H9 (cell line): Measurements from ENCODE around the gene ATP6V0A4. TPM values are rescaled to one million over a fixed set of nuclear protein-coding genes. Genes with fewer than 3 reads are reported as not detected.

ENCODE experiments used
- DNase-seq: peaks from one replicate; pipeline ENCODE4 v3.0.0-alpha.2; 2017
- H2AFZ ChIP-seq: one replicate; pipeline ENCODE4 v1.6.1; 2013; ENCODE audit warnings: mild to moderate bottlenecking, low read length, control low read depth, moderate library complexity
- H2AK5ac ChIP-seq: 2 replicates; pipeline ENCODE4 v1.6.1; 2013; ENCODE audit warnings: low read length, control low read depth, mixed read lengths; ENCODE audit not compliant: insufficient read length
- H2BK120ac ChIP-seq: one replicate; pipeline ENCODE4 v1.6.1; 2013; ENCODE audit warnings: low read depth, mild to moderate bottlenecking, low read length, control low read depth, inconsistent platforms; ENCODE audit not compliant: poor library complexity, severe bottlenecking
- H2BK12ac ChIP-seq: 2 replicates; pipeline ENCODE4 v1.6.1; 2013; ENCODE audit warnings: low read length, control low read depth, mixed read lengths, low read depth; ENCODE audit not compliant: insufficient read length
- H2BK15ac ChIP-seq: 2 replicates; pipeline ENCODE4 v1.6.1; 2013; ENCODE audit warnings: low read depth, low read length, control low read depth
- H2BK20ac ChIP-seq: one replicate; pipeline ENCODE4 v1.6.1; 2013; ENCODE audit warnings: low read depth, mild to moderate bottlenecking, low read length, control low read depth, inconsistent platforms; ENCODE audit not compliant: poor library complexity, severe bottlenecking
- H2BK5ac ChIP-seq: 2 replicates; pipeline ENCODE4 v1.6.1; 2013; ENCODE audit warnings: low read length, control low read depth, mixed read lengths; ENCODE audit not compliant: insufficient read length
- H3K14ac ChIP-seq: 2 replicates; pipeline ENCODE4 v1.6.1; 2013; ENCODE audit warnings: low read length, control low read depth; ENCODE audit not compliant: insufficient read depth
- H3K18ac ChIP-seq: 2 replicates; pipeline ENCODE4 v1.6.1; 2013; ENCODE audit warnings: low read depth, mild to moderate bottlenecking, mixed read lengths, low read length, control low read depth; ENCODE audit not compliant: insufficient read length
- H3K23ac ChIP-seq: 2 replicates; pipeline ENCODE4 v1.6.1; 2013; ENCODE audit warnings: low read length, control low read depth, mixed read lengths, low read depth; ENCODE audit not compliant: insufficient read length
- H3K23me2 ChIP-seq: 2 replicates; pipeline ENCODE4 v1.6.1; 2013; ENCODE audit warnings: low read depth, mild to moderate bottlenecking, mixed read lengths, low read length, control low read depth; ENCODE audit not compliant: insufficient read length, poor library complexity, severe bottlenecking
- H3K27ac ChIP-seq: 2 replicates; pipeline ENCODE4 v1.5.1; 2013; ENCODE audit warnings: low read length, control low read depth, mixed read lengths, low read depth; ENCODE audit not compliant: insufficient read length
- H3K27me3 ChIP-seq: 2 replicates; pipeline ENCODE4 v1.6.1; 2013; ENCODE audit warnings: low read length, control low read depth, inconsistent platforms; ENCODE audit not compliant: insufficient read depth
- H3K4ac ChIP-seq: 2 replicates; pipeline ENCODE4 v1.6.1; 2013; ENCODE audit warnings: low read depth, mild to moderate bottlenecking, control low read depth, inconsistent platforms, low read length, moderate library complexity
- H3K4me1 ChIP-seq: 2 replicates; pipeline ENCODE4 v1.6.1; 2013; ENCODE audit warnings: low read length, control low read depth, inconsistent platforms; ENCODE audit not compliant: insufficient read depth
- H3K4me2 ChIP-seq: 2 replicates; pipeline ENCODE4 v1.6.1; 2013; ENCODE audit warnings: low read length, control low read depth, mixed read lengths; ENCODE audit not compliant: insufficient read length, insufficient read depth
- H3K56ac ChIP-seq: 2 replicates; pipeline ENCODE4 v1.6.1; 2013; ENCODE audit warnings: low read depth, mild to moderate bottlenecking, mixed read lengths, low read length, control low read depth; ENCODE audit not compliant: insufficient read length
- H3K79me1 ChIP-seq: 2 replicates; pipeline ENCODE4 v1.6.1; 2013; ENCODE audit warnings: low read depth, mild to moderate bottlenecking, moderate library complexity, low read length, control low read depth, inconsistent platforms; ENCODE audit not compliant: insufficient read depth, poor library complexity, severe bottlenecking
- H3K79me2 ChIP-seq: 2 replicates; pipeline ENCODE4 v1.6.1; 2013; ENCODE audit warnings: low read length, control low read depth, inconsistent platforms; ENCODE audit not compliant: insufficient read depth
- H3K9ac ChIP-seq: 2 replicates; pipeline ENCODE4 v1.6.1; 2013; ENCODE audit warnings: low read length, control low read depth, mixed read lengths; ENCODE audit not compliant: insufficient read length; ENCODE audit errors: extremely low read depth
- H3K9me3 ChIP-seq: one replicate; pipeline ENCODE4 v1.6.1; 2013; ENCODE audit warnings: low read depth, low read length, inconsistent platforms; ENCODE audit not compliant: control insufficient read depth
- H3T11ph ChIP-seq: one replicate; pipeline ENCODE4 v1.6.1; 2013; ENCODE audit warnings: mild to moderate bottlenecking, low read length, control low read depth, inconsistent platforms
- H4K20me1 ChIP-seq: one replicate; pipeline ENCODE4 v1.6.1; 2013; ENCODE audit not compliant: control insufficient read depth, insufficient read length, insufficient read depth
- H4K5ac ChIP-seq: 2 replicates; pipeline ENCODE4 v1.6.1; 2013; ENCODE audit warnings: low read depth, mild to moderate bottlenecking, mixed read lengths, low read length, control low read depth; ENCODE audit not compliant: insufficient read length
- H4K8ac ChIP-seq: replicated peaks from 2 replicates; pipeline ENCODE4 v1.6.1; 2013; ENCODE audit warnings: low read length, control low read depth, mixed read lengths, low read depth; ENCODE audit not compliant: insufficient read length
- H4K91ac ChIP-seq: 2 replicates; pipeline ENCODE4 v1.6.1; 2013; ENCODE audit warnings: low read depth, mild to moderate bottlenecking, moderate library complexity, mixed read lengths, low read length, control low read depth; ENCODE audit not compliant: insufficient read length
- H3K27ac Mint-ChIP-seq, 3 experiments: 2 replicates in 2 of 3; 3 replicates in 1 of 3; pipeline ENCODE4 v1.8.0; 2020 to 2021; ENCODE audit warnings: mixed read lengths in 3 of 3, mild to moderate bottlenecking in 1 of 3, moderate library complexity in 1 of 3
- H3K27me3 Mint-ChIP-seq: 2 replicates; pipeline ENCODE4 v1.8.0; 2021; ENCODE audit warnings: low read depth, mild to moderate bottlenecking, moderate library complexity, mixed read lengths
- H3K36me3 Mint-ChIP-seq, 3 experiments: 2 replicates in 2 of 3; 3 replicates in 1 of 3; pipeline ENCODE4 v1.8.0; 2020 to 2021; ENCODE audit warnings: low read depth in 3 of 3, mixed read lengths in 3 of 3; ENCODE audit not compliant: insufficient read depth in 1 of 3
- H3K4me1 Mint-ChIP-seq, 2 experiments: 2 replicates each; pipeline ENCODE4 v1.8.0; 2020; ENCODE audit warnings: mixed read lengths in 2 of 2
- H3K4me3 Mint-ChIP-seq, 2 experiments: 2 replicates in 1 of 2; 3 replicates in 1 of 2; pipeline ENCODE4 v1.8.0; 2020 to 2021; ENCODE audit warnings: mild to moderate bottlenecking in 2 of 2, mixed read lengths in 2 of 2, moderate library complexity in 1 of 2
- H3K9me3 Mint-ChIP-seq, 2 experiments: 2 replicates in 1 of 2; 3 replicates in 1 of 2; pipeline ENCODE4 v1.8.0; 2020; ENCODE audit warnings: mild to moderate bottlenecking in 2 of 2, mixed read lengths in 2 of 2, moderate library complexity in 1 of 2
- CTCF ChIP-seq: fragments of 200-600 bp; sonication (generic); conservative IDR thresholded peaks from 3 replicates; pipeline ENCODE4 v1.8.0; 2021; ENCODE audit warnings: antibody characterized with exemption, mild to moderate bottlenecking
- WGBS: extraction: QIAGEN DNeasy Blood & Tissue Kit; methylation state at CpG from one replicate; pipeline ENCODE4 v1.1.7; 2013; ENCODE audit warnings: missing lambda C conversion rate, low lambda C conversion rate, mixed read lengths; ENCODE audit not compliant: insufficient read length; ENCODE audit errors: extremely low coverage; 5-methylcytosine and 5-hydroxymethylcytosine counted together
- total RNA-seq: library from RNA; stranded (reverse); gene quantifications from 2 replicates; pipeline ENCODE4 v1.2.1, GENCODE V29; 2021

ATP6V0A4 gene
- total RNA-seq, 1 experiment from 2014 or later: 0.79 TPM

GRCh38 chr7:138832966-138833365 is 35.0 kb upstream of the ATP6V0A4 start:
- no peak for TF ChIP-seq CTCF
- H2BK20ac ChIP-seq: no peak overlapping the region
- no peak for DNase-seq
- H3K4ac ChIP-seq: no peak overlapping the region
- no peaks in the 10 kb centered on the region for H3K9me3 ChIP-seq
- Mint-ChIP-seq H3K4me3 (no peak overlapping the region), H3K9me3 (no peaks in the 10 kb centered on the region), H3K36me3 (peaks cover 6 to 20% (median 11%) of the 10 kb centered on the region in 3 experiments; a peak in 5 of 7 replicates), H3K27ac (peak overlapping the region in 1 of 3 experiments; percentile 50; a peak in 1 of 7 replicates), H3K4me1 (peaks cover 4% of the 10 kb centered on the region in 2 experiments; a peak in 1 of 4 replicates), H3K27me3 (no peaks in the 10 kb centered on the region)
- no peak overlapping the region for H2BK12ac ChIP-seq
- no peak overlapping the region for H2AK5ac ChIP-seq
- no peak overlapping the region for H3K27ac ChIP-seq
- H2BK15ac ChIP-seq: no peak overlapping the region
- H3K9ac ChIP-seq: no peak overlapping the region
- no peak overlapping the region for H3K23ac ChIP-seq
- H4K20me1 ChIP-seq: no peaks in the 10 kb centered on the region
- H4K91ac ChIP-seq: no peak overlapping the region
- H3K4me2 ChIP-seq: no peak overlapping the region
- no peaks in the 10 kb centered on the region for H3K79me1 ChIP-seq
- H3K4me1 ChIP-seq: no peaks in the 10 kb centered on the region
- H2BK120ac ChIP-seq: no peak overlapping the region
- H3K14ac ChIP-seq: no peak overlapping the region
- no peak overlapping the region for H2BK5ac ChIP-seq
- H3K79me2 ChIP-seq: no peaks in the 10 kb centered on the region
- H2AFZ ChIP-seq: no peak overlapping the region
- H3K27me3 ChIP-seq: no peaks in the 10 kb centered on the region
- H3T11ph ChIP-seq: no peak overlapping the region
- no CpG with 5 or more reads among the region's 10 CpGs for WGBS
- no peak overlapping the region for H4K5ac ChIP-seq
- H3K18ac ChIP-seq: no peak overlapping the region
- H4K8ac ChIP-seq: no peak overlapping the region
- no peak overlapping the region for H3K56ac ChIP-seq
- H3K23me2 ChIP-seq: no peaks in the 10 kb centered on the region
